ENCODE results near the gene XK. TPM values are rescaled to one million over a fixed set of nuclear protein-coding genes. Genes with fewer than 3 reads are reported as not detected.

XK gene
- total and polyA plus RNA-seq, 2 experiments from 2014 or later: not detected

GRCh38 chrX:37677243-37677642, 8.3 kb upstream of the XK start:
- in situ Hi-C loops (cut with MboI): no loop called here
- H3K27me3 ChIP-seq (replicated peaks; ENCODE audit: insufficient read depth): no peaks in the 10 kb centered on the region
- 0% methylated on average over 1 of the region's 1 CpG for WGBS, 2 experiments (ENCODE audit: low coverage in 1 of 2, low lambda C conversion rate in 2 of 2, missing lambda C conversion rate in 2 of 2)

DNA sequence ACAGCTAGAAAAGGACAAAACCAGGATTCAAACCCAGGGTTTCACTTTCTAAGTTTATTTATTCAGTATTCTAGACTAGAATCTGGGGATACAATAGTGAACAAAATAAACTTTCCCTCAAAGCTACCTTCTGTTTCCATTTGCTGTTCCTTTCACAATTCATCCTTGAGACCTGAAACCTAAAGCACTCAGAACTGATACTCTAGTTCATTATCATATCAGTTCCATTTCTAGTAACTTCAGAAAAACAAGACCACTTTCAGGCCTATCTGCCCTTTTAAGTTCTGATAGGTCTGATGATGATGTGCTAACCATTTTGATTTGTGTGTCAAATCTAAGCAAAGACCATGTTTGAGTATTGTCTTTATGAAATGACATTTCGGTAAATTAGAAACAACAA, 7.8 kb upstream of the XK start:
- Histone ChIP-seq H3K4me2 (ENCODE audit: unreplicated experiment) (no peak overlapping the region), H3F3A (ENCODE audit: insufficient read depth) (no peaks in the 10 kb centered on the region), H3K9me2 (ENCODE audit: insufficient read depth) (no peaks in the 10 kb centered on the region), H3K9ac (no peak overlapping the region), H3K9me3 (ENCODE audit: low read depth) (no peaks in the 10 kb centered on the region), H3K79me2 (ENCODE audit: insufficient read depth) (no peaks in the 10 kb centered on the region), H3K36me3 (ENCODE audit: low read depth) (no peaks in the 10 kb centered on the region), H3K4me3 (no peak overlapping the region), H3K27me3 (replicated peaks; ENCODE audit: insufficient read depth) (no peaks in the 10 kb centered on the region), H2AFZ (no peak overlapping the region), H3K4me1 (ENCODE audit: insufficient read depth) (no peaks in the 10 kb centered on the region), H4K20me1 (ENCODE audit: insufficient read depth) (no peaks in the 10 kb centered on the region), H3K27ac (no peak overlapping the region)
- no peak for TF ChIP-seq EZH2 (IDR thresholded peaks at IDR 0.05; ENCODE audit: insufficient read depth, poor library complexity, severe bottlenecking)
- no peak for TF ChIP-seq EZH2phosphoT487 (IDR thresholded peaks at IDR 0.05; ENCODE audit: insufficient read depth, low read depth)
- no peak for DNase-seq
- in situ Hi-C loops (cut with MboI): no loop called here
- 29 to 60% methylated on average over 1 of the region's 1 CpG for WGBS, 2 experiments (ENCODE audit: low coverage in 1 of 2, low lambda C conversion rate in 2 of 2, missing lambda C conversion rate in 2 of 2)

More at GRCh38 chrX:37677243-37677642, 8.3 kb upstream of the XK start:
- Histone ChIP-seq H3K4me1 (ENCODE audit: insufficient read depth) (no peaks in the 10 kb centered on the region), H4K20me1 (ENCODE audit: insufficient read depth) (no peaks in the 10 kb centered on the region), H2AFZ (no peak overlapping the region), H3K36me3 (ENCODE audit: low read depth) (no peaks in the 10 kb centered on the region), H3K79me2 (ENCODE audit: insufficient read depth) (no peaks in the 10 kb centered on the region), H3K9me2 (ENCODE audit: insufficient read depth) (no peaks in the 10 kb centered on the region), H3K9ac (no peak overlapping the region), H3K27ac (no peak overlapping the region), H3K9me3 (ENCODE audit: low read depth) (no peaks in the 10 kb centered on the region), H3K4me3 (no peak overlapping the region), H3F3A (ENCODE audit: insufficient read depth) (no peaks in the 10 kb centered on the region), H3K4me2 (ENCODE audit: unreplicated experiment) (no peak overlapping the region)
- TF ChIP-seq EZH2 (IDR thresholded peaks at IDR 0.05; ENCODE audit: insufficient read depth, poor library complexity, severe bottlenecking): no peak
- TF ChIP-seq EZH2phosphoT487 (IDR thresholded peaks at IDR 0.05; ENCODE audit: insufficient read depth, low read depth): no peak
- no peak for DNase-seq

DNA sequence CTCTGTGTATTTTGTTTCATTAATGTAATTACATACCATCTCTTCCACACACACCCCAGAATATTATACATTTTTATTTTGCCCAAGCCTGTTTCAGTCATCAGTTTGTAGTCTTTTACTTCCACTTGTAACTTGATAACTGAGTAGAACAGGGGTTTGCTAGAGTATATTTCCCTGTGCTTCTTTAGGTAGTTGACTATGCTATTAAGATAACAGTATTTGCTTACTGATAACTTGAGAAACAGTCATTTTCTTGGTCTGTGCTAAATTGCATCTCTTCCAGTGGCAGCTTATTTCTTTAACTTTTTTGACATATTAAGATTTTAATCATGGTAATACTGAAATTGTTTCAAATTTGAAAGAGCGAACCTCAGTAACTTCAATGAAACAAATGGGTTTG, 7.0 kb upstream of the XK start:
- no peak overlapping the region for H3K4me3 ChIP-seq
- H3F3A ChIP-seq (ENCODE audit: insufficient read depth): no peaks in the 10 kb centered on the region
- H3K79me2 ChIP-seq (ENCODE audit: insufficient read depth): no peaks in the 10 kb centered on the region
- 50 to 53% methylated on average over 1 of the region's 1 CpG for WGBS, 2 experiments (ENCODE audit: low coverage in 1 of 2, low lambda C conversion rate in 2 of 2, missing lambda C conversion rate in 2 of 2)
- no peaks in the 10 kb centered on the region for H3K36me3 ChIP-seq (ENCODE audit: low read depth)
- in situ Hi-C loops (cut with MboI): no loop called here
- no peak overlapping the region for H3K4me2 ChIP-seq (ENCODE audit: unreplicated experiment)
- TF ChIP-seq EZH2 (IDR thresholded peaks at IDR 0.05; ENCODE audit: insufficient read depth, poor library complexity, severe bottlenecking): no peak
- no peak for TF ChIP-seq EZH2phosphoT487 (IDR thresholded peaks at IDR 0.05; ENCODE audit: insufficient read depth, low read depth)
- H3K9ac ChIP-seq: no peak overlapping the region
- no peak overlapping the region for H2AFZ ChIP-seq
- no peak overlapping the region for H3K27ac ChIP-seq
- no peak for DNase-seq
- no peaks in the 10 kb centered on the region for H3K9me3 ChIP-seq (ENCODE audit: low read depth)
- no peaks in the 10 kb centered on the region for H3K27me3 ChIP-seq (replicated peaks; ENCODE audit: insufficient read depth)
- no peaks in the 10 kb centered on the region for H3K4me1 ChIP-seq (ENCODE audit: insufficient read depth)
- no peaks in the 10 kb centered on the region for H4K20me1 ChIP-seq (ENCODE audit: insufficient read depth)
- no peaks in the 10 kb centered on the region for H3K9me2 ChIP-seq (ENCODE audit: insufficient read depth)

DNA sequence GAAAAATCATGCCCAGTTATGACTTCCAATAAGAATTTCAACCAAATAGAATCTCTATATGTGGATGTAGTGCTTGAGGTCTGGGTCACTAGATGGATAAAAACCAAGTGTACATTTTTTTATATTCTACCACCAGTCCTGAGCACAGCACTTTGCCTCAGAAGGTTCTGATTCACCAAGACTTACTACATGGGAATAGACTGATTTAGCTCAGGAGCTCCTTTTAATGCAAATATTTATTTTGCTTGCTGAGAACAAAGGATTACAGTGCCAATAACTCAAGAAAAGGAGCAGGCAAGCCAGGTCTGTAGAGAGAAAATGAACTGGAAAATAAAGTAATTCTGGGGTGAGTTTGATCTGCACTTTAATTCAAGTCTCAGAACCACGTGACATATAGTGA, 6.4 kb upstream of the XK start:
- H3K27me3 ChIP-seq (replicated peaks; ENCODE audit: insufficient read depth): no peaks in the 10 kb centered on the region
- no peaks in the 10 kb centered on the region for H3K4me1 ChIP-seq (ENCODE audit: insufficient read depth)
- H3K9me2 ChIP-seq (ENCODE audit: insufficient read depth): no peaks in the 10 kb centered on the region
- no peak for DNase-seq
- H3K27ac ChIP-seq: no peak overlapping the region
- H3K4me2 ChIP-seq (ENCODE audit: unreplicated experiment): no peak overlapping the region
- no peaks in the 10 kb centered on the region for H3K36me3 ChIP-seq (ENCODE audit: low read depth)
- no peak overlapping the region for H2AFZ ChIP-seq
- no peaks in the 10 kb centered on the region for H3K79me2 ChIP-seq (ENCODE audit: insufficient read depth)
- H3K4me3 ChIP-seq: no peak overlapping the region
- WGBS, 2 experiments (ENCODE audit: low coverage in 1 of 2, low lambda C conversion rate in 2 of 2, missing lambda C conversion rate in 2 of 2): 42 to 54% methylated on average over 1 of the region's 1 CpG
- no peaks in the 10 kb centered on the region for H4K20me1 ChIP-seq (ENCODE audit: insufficient read depth)
- H3F3A ChIP-seq (ENCODE audit: insufficient read depth): no peaks in the 10 kb centered on the region
- H3K9me3 ChIP-seq (ENCODE audit: low read depth): no peaks in the 10 kb centered on the region
- no peak overlapping the region for H3K9ac ChIP-seq
- TF ChIP-seq EZH2phosphoT487 (IDR thresholded peaks at IDR 0.05; ENCODE audit: insufficient read depth, low read depth) (no peak), EZH2 (IDR thresholded peaks at IDR 0.05; ENCODE audit: insufficient read depth, poor library complexity, severe bottlenecking) (no peak)
- in situ Hi-C loops (cut with MboI): no loop called here

- DNase-seq: no peak
- 31 to 40% methylated on average over 1 of the region's 1 CpG for WGBS, 2 experiments (ENCODE audit: low coverage in 1 of 2, low lambda C conversion rate in 2 of 2, missing lambda C conversion rate in 2 of 2)
- no peak overlapping the region for H3K27ac ChIP-seq
- in situ Hi-C loops (cut with MboI): no loop called here
- no peak overlapping the region for H3K4me2 ChIP-seq (ENCODE audit: unreplicated experiment)
- no peaks in the 10 kb centered on the region for H3F3A ChIP-seq (ENCODE audit: insufficient read depth)
- H3K4me1 ChIP-seq (ENCODE audit: insufficient read depth): no peaks in the 10 kb centered on the region
- H3K79me2 ChIP-seq (ENCODE audit: insufficient read depth): no peaks in the 10 kb centered on the region
- TF ChIP-seq EZH2phosphoT487 (IDR thresholded peaks at IDR 0.05; ENCODE audit: insufficient read depth, low read depth) (no peak), EZH2 (IDR thresholded peaks at IDR 0.05; ENCODE audit: insufficient read depth, poor library complexity, severe bottlenecking) (no peak)
- no peaks in the 10 kb centered on the region for H3K9me3 ChIP-seq (ENCODE audit: low read depth)
- H4K20me1 ChIP-seq (ENCODE audit: insufficient read depth): no peaks in the 10 kb centered on the region
- H3K9ac ChIP-seq: no peak overlapping the region
- H3K36me3 ChIP-seq (ENCODE audit: low read depth): no peaks in the 10 kb centered on the region
- H3K4me3 ChIP-seq: no peak overlapping the region
- H3K27me3 ChIP-seq (replicated peaks; ENCODE audit: insufficient read depth): no peaks in the 10 kb centered on the region
- H3K9me2 ChIP-seq (ENCODE audit: insufficient read depth): no peaks in the 10 kb centered on the region
- no peak overlapping the region for H2AFZ ChIP-seq
Observed at GRCh38 chrX:37679888-37680287, 5.7 kb upstream of the XK start.
